HG02588 (cell line): ENCODE measurements around the gene ANKS1B.

Experiments used
- ATAC-seq: cut with Tn5 transposase; IDR thresholded peaks from one replicate; pipeline ENCODE4 v1.9.1; 2021; ENCODE audit warnings: mild to moderate bottlenecking, moderate library complexity; ENCODE audit not compliant: unreplicated experiment

ANKS1B gene

GRCh38 chr12:99486277-99486676, 498.5 kb downstream of the ANKS1B start:
- ATAC-seq: no peak

- ATAC-seq: no peak
Observed at GRCh38 chr12:99479149-99479548, 505.6 kb downstream of the ANKS1B start.

- ATAC-seq: no peak
Observed at GRCh38 chr12:99476956-99477355, 507.8 kb downstream of the ANKS1B start.

- no peak for ATAC-seq
Observed at GRCh38 chr12:99455350-99456035, 529.2 kb downstream of the ANKS1B start.

GRCh38 chr12:99454539-99455172, 530.1 kb downstream of the ANKS1B start:
- ATAC-seq: peak; percentile 40

GRCh38 chr12:99453836-99454538, 530.7 kb downstream of the ANKS1B start:
- peak; percentile 50 for ATAC-seq

- no peak for ATAC-seq
Observed at GRCh38 chr12:99450036-99450630, 534.6 kb downstream of the ANKS1B start.

GRCh38 chr12:99444859-99445316, 539.8 kb downstream of the ANKS1B start:
- ATAC-seq: peak; percentile 70

GRCh38 chr12:99442758-99443157, 542.0 kb downstream of the ANKS1B start:
- ATAC-seq: no peak

- ATAC-seq: no peak
Observed at GRCh38 chr12:99439399-99439798, 545.3 kb downstream of the ANKS1B start.

GRCh38 chr12:99436584-99436983, 548.2 kb downstream of the ANKS1B start:
- ATAC-seq: peak; percentile 98

- no peak for ATAC-seq
Observed at GRCh38 chr12:99435095-99435791, 549.5 kb downstream of the ANKS1B start.

GRCh38 chr12:99433155-99433554, 551.6 kb downstream of the ANKS1B start:
- ATAC-seq: no peak

- no peak for ATAC-seq
Observed at GRCh38 chr12:99431203-99431602, 553.5 kb downstream of the ANKS1B start.

- peak; percentile 81 for ATAC-seq
Observed at GRCh38 chr12:99427104-99427503, 557.6 kb downstream of the ANKS1B start.

GRCh38 chr12:99418379-99418778, 566.4 kb downstream of the ANKS1B start:
- ATAC-seq: no peak

- peak; percentile 71 for ATAC-seq
Observed at GRCh38 chr12:99413751-99414150, 571.0 kb downstream of the ANKS1B start.

GRCh38 chr12:99393763-99394162, 591.0 kb downstream of the ANKS1B start:
- peak; percentile 61 for ATAC-seq

GRCh38 chr12:99392091-99392850, 592.5 kb downstream of the ANKS1B start:
- ATAC-seq: no peak

- ATAC-seq: no peak
Observed at GRCh38 chr12:99390707-99391106, 594.0 kb downstream of the ANKS1B start.
